Inflammatory macrophage (primary cell): ENCODE measurements around the gene BORCS6.
"Not testable (repeated sequence)": the region's sequence is repeated elsewhere in the genome, so short reads cannot be mapped to it uniquely, and the experiment has no call there.

Source experiments
- DNase-seq, 2 donors: peaks; one replicate each; pipeline ENCODE4 v3.0.0-alpha.2; 2020 to 2022

The BORCS6 gene

GRCh38 chr17:8173056-8173870 is 16.7 kb downstream of the BORCS6 start:
- DNase-seq, result peak; percentile 94 to 98

GRCh38 chr17:8170186-8170585 is 19.8 kb downstream of the BORCS6 start:
- DNase-seq, result not testable (repeated sequence)

GRCh38 chr17:8167526-8167925 is 22.5 kb downstream of the BORCS6 start:
- no peak for DNase-seq

- no peak for DNase-seq
Observed at GRCh38 chr17:8166731-8167130, 23.2 kb downstream of the BORCS6 start.

GRCh38 chr17:8164815-8165131 is 25.2 kb downstream of the BORCS6 start:
- no peak for DNase-seq

- DNase-seq, result peak; percentile 74 to 86
Observed at GRCh38 chr17:8163978-8164814, 25.8 kb downstream of the BORCS6 start.

- no peak for DNase-seq
Observed at GRCh38 chr17:8162997-8163977, 26.7 kb downstream of the BORCS6 start.

GRCh38 chr17:8162233-8162996 is 27.6 kb downstream of the BORCS6 start, which contains the start of gene VAMP2:
VAMP2 (minus strand) TSS chr17:8162948; CDS start chr17:8162879, 69 bp downstream.
- peak; percentile 63 to 78 for DNase-seq

- DNase-seq, result no peak
Observed at GRCh38 chr17:8161289-8162232, 28.4 kb downstream of the BORCS6 start.

- DNase-seq, result no peak
Observed at GRCh38 chr17:8160741-8161221, 29.2 kb downstream of the BORCS6 start.

- DNase-seq, result no peak
Observed at GRCh38 chr17:8160224-8160577, 29.8 kb downstream of the BORCS6 start.

GRCh38 chr17:8159459-8160223 is 30.3 kb downstream of the BORCS6 start:
- DNase-seq, result no peak

- no peak for DNase-seq
Observed at GRCh38 chr17:8159032-8159400, 31.0 kb downstream of the BORCS6 start.

GRCh38 chr17:8158267-8159031 is 31.5 kb downstream of the BORCS6 start:
- peak; percentile 93 to 97 for DNase-seq

GRCh38 chr17:8156246-8156992 is 33.6 kb downstream of the BORCS6 start:
- DNase-seq, result peak; percentile 100

- DNase-seq, result no peak
Observed at GRCh38 chr17:8155996-8156245, 34.1 kb downstream of the BORCS6 start.

GRCh38 chr17:8155231-8155995 is 34.6 kb downstream of the BORCS6 start:
- no peak for DNase-seq
